ENCODE data around the gene FLOT1. TPM values are rescaled to one million over a fixed set of nuclear protein-coding genes. Genes with fewer than 3 reads are reported as not detected.
"Not testable (repeated sequence)": the region's sequence is repeated elsewhere in the genome, so short reads cannot be mapped to it uniquely, and the experiment has no call there.

The FLOT1 gene
- total RNA-seq, 1 donor from 2014 or later = 32.6 TPM

GRCh38 chr6:30723159-30723842 lies 19.2 kb downstream of the FLOT1 start:
- not testable (repeated sequence) for DNase-seq

- peak; percentile 71 for DNase-seq
Measured at GRCh38 chr6:30722280-30723112, 20.0 kb downstream of the FLOT1 start.

- not testable (repeated sequence) for DNase-seq
Measured at GRCh38 chr6:30722025-30722279, 20.5 kb downstream of the FLOT1 start.

- DNase-seq = peak; percentile 88
Measured at GRCh38 chr6:30721198-30722024, 21.1 kb downstream of the FLOT1 start.

- peak; percentile 58 for DNase-seq
Measured at GRCh38 chr6:30720738-30721197, 21.7 kb downstream of the FLOT1 start.

- peak; percentile 99 for DNase-seq
Measured at GRCh38 chr6:30719791-30720737, 22.4 kb downstream of the FLOT1 start, which contains the start of gene TUBB. Gene TUBB, plus strand, starts transcription at chr6:30720352. Its CDS starts 155 bp downstream, at chr6:30720507.

- peak; percentile 43 for DNase-seq
Measured at GRCh38 chr6:30719356-30719755, 23.1 kb downstream of the FLOT1 start.

GRCh38 chr6:30717845-30718720 lies 24.4 kb downstream of the FLOT1 start:
- not testable (repeated sequence) for DNase-seq

GRCh38 chr6:30717129-30717844 lies 25.2 kb downstream of the FLOT1 start, which contains the start of gene MDC1:
Gene MDC1, minus strand, starts transcription at chr6:30717281. Its CDS starts 2,106 bp downstream, at chr6:30715175.
- DNase-seq = peak; percentile 99

GRCh38 chr6:30716879-30717128 lies 25.7 kb downstream of the FLOT1 start:
- DNase-seq = no peak

- no peak for DNase-seq
Measured at GRCh38 chr6:30714263-30714662, 28.2 kb downstream of the FLOT1 start.

GRCh38 chr6:30712441-30712945 lies 30.0 kb downstream of the FLOT1 start:
- no peak for DNase-seq

GRCh38 chr6:30711758-30712380 lies 30.6 kb downstream of the FLOT1 start:
- no peak for DNase-seq

GRCh38 chr6:30709101-30709868 lies 33.2 kb downstream of the FLOT1 start:
- no peak for DNase-seq

- no peak for DNase-seq
Measured at GRCh38 chr6:30707281-30707850, 35.1 kb downstream of the FLOT1 start.

GRCh38 chr6:30705620-30706019 lies 36.9 kb downstream of the FLOT1 start:
- DNase-seq = no peak

GRCh38 chr6:30703821-30704220 lies 38.7 kb downstream of the FLOT1 start:
- no peak for DNase-seq

GRCh38 chr6:30703011-30703410 lies 39.5 kb downstream of the FLOT1 start:
- DNase-seq = no peak
